GM18870 (cell line): ENCODE results near the gene SPTBN5.

Experiments
- ATAC-seq: cut with Tn5 transposase; IDR thresholded peaks from one replicate; pipeline ENCODE4 v1.9.1; 2021; ENCODE audit warnings: moderate library complexity; ENCODE audit not compliant: unreplicated experiment

SPTBN5 gene

DNA sequence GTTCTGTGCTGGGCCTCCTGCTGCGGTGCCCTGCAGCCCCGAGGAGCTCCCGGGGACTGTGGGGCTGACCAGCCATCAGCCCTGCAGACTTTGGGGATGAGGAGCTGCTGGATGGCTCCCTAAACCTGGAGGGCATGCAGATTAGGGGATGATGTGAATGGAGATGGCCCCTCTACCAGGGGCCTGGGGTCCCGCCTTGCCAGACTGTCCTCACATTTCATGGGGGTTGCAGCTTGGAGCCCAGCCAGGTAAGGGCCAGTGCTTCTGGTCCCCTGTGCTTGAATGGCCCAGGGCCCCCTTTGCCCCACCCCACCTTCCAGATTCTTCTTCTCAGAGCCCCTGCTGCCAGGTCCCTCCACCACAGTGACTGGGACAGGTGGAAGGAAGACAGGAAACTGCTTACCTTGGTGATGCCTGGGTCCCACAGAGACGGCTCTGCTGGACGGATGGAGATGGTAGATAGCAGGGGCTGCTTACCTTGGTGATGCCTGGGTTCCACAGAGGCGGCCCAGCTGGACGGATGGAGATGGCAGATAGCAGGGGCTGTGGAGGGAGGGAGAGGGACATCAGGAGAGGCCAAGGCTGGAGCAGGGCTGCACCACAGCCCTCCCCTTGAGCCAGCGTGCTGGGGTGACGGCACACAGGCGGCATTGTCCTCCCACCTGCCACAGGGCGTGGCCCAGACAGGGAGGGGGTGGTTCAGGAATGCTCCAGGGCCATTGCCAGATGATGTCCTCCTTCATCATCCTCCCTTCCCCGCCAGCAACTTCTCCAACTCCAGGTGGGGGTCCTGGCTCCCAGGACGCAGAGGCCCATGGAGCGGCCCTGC is at the start of gene SPTBN5:
TSS of gene SPTBN5 (minus strand) at position 632 of the 829 bp plus-strand sequence. CDS start at position 76, 556 bp downstream.
- ATAC-seq, result no peak

DNA sequence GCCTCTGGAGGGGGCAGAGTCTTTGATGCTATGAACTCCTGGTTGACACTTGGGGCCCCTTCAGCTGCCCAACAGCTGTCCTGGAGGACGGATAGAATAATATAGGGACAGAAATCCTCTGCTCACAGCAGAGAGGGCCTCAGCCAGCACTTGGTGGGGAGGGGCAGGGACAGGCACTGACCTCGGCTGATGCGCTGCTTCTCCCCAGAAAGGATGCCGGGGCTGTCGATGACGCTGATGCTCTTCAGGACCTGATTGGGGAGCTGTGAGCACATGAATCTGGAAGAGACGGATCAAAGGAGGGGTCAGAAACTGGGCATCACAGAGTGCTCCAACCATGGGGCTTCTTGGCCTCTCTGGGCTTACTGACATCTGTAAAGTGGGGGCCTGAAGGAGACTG is 49.0 kb upstream of the SPTBN5 start:
- no peak for ATAC-seq

DNA sequence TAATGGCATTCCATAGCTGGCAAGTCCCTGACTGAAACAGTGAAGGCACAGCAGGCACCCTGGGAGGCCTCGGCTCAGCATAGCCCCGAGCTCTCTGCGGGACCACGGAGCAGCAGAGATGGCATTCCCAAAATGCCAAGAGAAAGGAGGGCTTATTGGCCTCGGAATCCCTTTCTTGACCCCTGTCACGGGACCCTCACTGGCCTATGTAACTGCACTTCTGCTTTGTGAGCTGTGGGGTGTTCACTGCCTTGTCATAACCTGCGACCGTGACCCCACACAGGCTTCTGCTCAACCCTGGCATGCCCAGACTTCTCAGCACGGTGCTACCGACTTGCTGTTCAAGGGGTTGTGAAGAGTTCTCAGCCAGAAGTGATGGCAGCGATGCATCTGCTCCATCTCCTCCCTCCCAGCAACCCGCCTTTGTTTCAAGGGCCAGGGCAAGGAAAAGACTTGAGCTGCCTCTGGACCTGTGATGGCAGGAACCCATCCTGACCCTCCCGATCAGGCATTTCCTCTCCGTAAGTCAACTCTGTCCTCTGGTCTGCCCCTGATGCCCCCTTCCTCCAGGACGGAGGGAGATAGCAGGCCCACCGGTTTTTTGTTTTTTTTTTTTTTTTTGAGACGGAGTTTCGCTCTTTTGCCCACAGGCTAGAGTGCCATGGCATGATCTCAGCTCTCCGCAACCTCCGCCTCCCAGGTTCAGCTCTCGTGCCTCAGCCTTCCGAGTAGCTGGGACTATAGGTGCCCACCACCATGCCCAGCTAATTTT is 48.0 kb upstream of the SPTBN5 start:
- ATAC-seq, result no peak

DNA sequence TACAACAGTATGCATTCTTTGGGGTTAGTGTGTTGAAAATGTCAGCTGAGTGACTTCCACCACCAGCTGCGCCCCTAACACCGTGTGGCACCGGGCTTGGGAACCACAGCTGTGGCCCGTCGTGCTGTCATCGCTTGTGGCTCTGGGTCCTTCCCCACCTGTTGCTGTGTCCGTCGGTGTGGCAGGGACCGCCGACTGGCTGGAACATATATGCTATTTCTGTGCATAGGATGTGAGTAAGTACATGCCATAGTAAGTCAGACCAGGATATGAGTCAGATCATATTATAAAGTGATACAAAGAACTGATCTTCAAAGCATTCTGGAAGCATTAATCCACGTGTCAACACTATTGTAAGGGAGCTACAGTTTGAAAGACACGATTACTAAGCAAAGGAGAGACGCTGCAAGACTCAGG is 46.6 kb upstream of the SPTBN5 start:
- no peak for ATAC-seq

DNA sequence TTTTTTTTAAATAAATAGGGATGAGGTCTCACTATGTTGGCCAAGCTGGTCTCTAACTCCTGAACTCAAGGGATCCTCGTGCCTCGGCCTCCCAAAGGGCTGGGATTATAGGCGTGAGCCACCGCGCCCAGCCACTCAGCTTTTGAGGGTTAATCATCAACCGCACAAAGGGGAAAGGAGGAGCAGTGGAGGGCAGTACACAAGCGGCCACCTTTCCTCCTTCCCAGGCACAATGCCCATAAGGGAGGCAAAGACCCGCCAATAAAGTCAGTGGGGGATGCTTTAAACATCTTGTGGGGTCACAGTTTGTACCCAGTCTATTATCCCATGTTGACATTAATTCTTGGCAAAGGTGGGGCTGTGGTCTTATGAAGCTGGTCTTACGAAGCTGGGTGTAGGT is 46.1 kb upstream of the SPTBN5 start:
- no peak for ATAC-seq

DNA sequence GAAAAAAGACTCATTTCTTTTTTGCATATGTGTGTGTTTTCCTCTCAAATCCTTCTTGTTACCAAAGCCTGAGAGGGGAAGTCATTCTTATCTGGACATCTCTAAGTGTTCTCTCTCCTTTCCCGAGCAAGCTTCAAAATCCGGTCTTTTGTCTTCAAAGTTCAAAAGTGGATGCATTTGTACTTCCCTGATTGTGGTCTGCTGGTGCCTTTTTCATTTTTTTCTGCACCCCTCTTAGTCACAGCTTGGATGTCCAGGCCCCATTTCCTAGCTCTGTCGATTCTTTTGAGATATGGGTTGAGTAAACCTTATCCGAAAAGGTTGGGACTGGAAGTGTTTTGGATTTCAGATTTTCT is 43.7 kb upstream of the SPTBN5 start:
- no peak for ATAC-seq

DNA sequence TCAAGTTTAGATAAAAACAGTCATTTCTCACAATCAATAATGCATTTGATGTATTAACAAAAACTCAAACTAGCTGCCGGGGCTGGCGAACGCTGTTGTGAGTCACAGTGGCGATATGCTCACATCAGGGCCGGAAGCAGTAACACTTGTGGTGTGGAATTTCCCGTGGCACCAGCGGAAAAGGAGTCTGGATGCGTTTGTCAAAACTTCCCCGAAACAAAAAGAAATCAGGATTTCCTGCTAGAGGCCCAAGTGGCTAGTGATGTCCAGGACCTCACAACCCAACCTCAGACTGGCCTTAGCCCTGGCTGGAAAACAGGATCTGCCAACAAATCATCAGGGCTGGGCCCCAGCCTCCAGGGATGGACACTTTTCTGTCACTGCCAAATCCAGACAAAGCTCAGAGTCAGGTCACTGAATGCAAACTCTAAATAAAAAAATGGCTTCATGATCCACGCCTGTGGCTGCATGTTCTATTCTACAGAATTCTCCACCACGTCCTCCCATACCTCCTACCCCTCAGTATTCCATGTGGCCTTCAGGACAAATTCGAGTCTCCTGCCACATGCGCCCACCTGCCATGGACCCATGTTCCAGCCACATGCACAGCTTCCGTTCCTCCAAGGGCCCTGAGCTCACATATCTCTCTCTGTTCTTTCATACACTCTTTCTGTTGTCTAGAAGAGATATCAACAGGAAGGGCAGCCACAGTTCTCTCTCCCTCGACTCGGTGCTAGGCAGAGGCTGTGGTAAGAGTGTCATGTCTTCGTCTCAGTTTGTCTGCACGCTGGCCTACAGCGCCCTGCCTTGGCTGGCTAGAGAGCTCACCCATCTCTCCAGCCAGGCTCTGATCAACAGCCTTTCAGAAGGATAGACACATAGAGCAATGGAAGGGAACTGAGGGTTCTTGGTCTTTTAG is 43.1 kb upstream of the SPTBN5 start:
- ATAC-seq, result no peak

DNA sequence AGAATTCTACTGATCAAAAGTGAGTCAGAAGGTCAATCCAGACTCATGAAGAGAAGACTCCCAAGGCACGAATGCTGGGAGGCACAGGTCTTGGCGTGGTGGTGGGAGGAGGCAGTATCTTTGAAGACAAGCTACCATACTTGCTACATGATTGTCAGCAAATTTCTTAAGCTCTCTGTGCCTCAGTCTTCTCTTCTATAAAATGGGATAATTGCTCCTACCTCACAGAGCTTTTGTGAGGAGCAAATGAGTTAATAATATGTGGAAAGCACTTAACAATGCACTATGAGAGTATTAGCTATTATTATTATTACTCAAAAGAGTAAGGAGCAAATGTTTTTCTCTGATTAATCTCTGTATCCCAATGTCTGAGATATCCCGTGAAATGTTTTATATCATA is 42.3 kb upstream of the SPTBN5 start:
- no peak for ATAC-seq

DNA sequence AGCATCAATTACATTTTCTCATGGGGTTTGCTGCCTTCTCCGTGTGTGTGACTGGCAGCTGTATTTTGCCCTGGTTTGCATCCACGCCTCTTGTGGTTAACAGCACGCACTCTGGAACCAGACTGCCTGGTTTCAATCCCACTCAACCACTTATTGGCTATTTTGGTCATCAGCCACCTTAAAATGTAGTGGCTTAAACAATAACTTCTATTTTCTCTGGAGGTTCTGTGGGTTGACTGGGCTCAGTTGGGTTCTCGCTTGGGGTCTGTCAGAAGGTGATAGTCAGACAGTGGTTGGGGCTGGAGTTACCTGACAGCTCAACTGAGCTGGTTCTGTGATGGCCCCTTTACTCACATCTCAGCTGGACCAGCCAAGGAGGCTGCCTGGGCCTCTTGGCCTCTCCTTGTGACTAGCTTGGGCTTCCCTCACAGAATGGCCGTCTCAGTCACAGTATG is 41.7 kb upstream of the SPTBN5 start:
- no peak for ATAC-seq

DNA sequence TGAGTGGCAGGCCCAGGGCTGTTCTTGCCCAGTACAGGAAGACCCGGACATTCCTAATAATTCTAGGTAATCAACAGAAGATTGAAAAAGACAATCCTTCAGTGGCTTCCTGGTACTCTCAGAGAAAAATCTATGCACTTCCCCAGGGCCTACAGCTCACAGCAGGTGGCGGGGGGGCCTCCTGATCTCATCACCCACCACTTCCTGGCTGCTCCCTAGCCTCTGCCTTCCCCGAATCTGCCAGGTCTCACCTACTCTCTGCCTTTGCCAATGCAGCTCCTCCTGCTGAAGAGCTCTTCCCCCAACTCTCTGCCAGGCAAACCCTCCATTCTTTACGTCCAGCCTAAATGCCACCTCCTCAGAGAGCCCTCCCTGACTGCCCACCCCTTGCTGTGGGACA is 41.0 kb upstream of the SPTBN5 start:
- ATAC-seq, result no peak

DNA sequence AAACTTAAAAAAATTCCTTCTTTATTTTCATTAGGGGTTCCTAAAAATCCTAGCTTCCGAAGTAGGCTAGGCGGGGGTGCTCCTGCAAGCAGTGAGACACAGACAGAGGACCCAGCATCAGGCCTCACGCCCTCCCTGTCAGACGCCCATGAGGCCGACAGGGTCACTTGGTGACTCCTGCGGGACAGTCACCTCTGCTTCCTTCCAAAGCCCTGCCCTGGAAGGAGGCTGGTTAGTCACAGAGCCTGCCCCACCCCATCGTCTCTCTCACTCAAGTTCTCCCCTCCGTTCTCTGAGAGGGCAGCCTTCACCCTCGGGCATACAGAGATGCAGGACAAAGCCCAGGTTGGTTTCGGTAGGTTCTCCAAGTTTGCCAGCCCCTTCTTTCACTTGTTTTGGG is 39.9 kb upstream of the SPTBN5 start:
- ATAC-seq, result no peak

DNA sequence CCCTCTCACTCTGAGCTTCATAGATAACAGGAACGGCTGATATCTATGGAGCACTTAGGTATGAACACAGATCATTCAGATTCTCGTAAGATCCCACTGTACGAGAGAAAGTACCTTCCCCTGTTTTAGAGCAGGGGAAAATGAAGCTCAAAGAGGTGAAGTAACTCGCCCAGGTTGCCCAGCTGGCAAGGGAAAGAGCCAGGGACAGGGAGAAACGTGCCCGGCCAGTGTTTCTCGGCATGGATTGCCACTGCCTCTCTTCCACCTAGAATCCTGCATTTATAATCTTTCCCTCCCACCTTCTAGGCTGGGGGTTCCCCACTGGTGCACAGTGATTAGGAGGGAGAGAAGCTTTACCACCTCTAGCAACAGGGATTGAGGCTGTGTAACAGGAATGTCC is 39.5 kb upstream of the SPTBN5 start:
- ATAC-seq, result no peak

DNA sequence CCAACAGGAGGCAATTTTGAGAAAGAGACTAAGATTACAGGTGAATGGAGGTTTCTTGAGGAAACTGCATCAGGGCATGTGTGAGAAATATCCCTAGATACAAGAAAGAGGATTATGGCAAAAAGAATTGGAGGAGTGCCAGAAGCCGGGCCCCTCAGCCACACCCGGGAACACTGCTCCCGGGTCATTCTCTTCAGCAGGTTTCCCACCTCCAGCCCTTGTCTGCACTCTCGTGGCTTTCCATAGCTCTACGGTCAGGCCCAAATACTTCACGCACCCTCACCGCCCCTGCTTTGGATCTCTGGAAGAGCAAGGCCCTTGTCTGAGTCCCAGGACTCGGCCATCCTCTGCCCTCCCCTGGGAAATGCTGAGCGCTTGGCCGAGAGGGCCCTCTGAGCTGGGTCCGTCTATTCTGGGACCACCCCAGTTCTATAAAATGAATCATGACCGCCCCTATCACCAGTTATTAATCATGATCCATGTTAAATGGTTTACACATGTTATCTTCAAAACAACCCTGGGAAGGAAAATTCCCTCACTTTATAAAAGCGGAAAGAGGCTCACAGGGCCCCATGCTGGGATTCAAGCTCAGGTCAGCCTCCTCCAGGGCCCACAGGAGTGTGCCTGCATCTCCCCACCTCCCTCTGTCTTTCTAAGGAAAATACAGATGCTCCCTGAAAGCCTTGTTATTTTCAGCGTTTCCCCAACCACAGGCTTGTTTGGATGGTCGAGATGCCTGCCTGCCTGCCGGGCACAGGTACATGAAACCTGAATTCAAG is 38.8 kb upstream of the SPTBN5 start:
- ATAC-seq, result no peak

DNA sequence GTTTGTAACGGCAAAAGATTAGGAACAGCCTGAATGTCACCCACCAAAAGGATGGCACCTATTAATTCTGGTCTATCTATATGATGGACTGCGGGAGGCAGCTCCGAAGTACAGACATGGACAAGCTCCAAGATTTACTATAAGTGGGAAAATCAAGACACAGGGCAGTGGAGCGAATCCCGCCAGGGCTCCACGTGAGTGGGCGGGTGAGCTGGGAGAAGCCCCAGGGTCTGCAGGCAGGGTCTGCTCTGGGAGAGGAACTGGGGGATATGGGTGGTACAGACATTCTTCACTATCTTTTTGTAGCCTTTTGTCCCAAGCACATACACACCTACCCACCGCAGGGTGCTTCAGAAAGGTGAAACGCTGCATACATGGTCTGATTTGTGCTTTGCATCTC is 38.2 kb upstream of the SPTBN5 start:
- ATAC-seq, result no peak

DNA sequence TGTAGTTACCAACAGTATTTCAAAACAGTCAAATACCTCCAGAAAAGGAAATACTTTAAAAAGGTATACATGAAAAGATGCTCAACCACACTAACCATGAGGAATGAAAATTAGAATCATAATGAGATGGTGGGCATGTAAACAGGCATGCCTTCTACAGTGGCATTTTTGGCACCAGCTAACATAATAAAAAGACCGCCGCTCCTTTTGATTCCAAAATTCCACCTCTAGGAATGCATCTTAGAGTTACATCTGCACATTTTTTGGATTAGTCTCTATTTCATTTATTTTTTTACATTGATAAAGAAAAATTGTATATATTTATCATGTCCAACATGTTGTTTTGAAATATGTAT is 37.0 kb upstream of the SPTBN5 start:
- no peak for ATAC-seq

DNA sequence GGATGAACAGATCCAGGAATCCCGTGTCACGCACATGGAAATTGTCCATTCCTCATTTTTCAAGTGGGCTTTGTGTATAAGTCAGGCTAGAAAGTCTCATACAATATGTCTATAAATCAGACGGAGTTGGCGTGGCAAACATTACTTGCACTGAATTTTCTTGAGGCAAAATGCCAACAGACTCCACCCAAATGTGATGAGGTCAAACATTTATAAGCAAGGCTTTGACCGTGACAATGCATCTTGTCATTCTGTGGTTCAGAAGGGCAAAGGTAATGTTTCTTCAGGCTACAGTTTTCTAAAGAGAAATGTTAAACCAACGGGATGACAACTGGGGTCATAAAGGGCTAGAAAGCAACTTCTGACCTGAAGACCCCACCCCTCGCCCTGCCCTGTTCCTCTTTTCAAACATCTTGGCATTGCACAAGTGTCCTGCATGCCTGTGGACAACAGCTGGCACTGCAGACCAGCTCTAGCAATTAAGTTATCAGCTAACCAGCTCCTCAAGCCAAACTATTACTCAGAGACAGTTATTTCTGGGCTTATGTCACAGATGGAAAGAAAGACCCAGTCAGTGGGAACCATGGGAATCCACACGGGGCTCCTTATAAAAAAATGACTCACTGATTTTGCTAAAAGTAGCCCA is 36.5 kb upstream of the SPTBN5 start:
- ATAC-seq, result no peak

DNA sequence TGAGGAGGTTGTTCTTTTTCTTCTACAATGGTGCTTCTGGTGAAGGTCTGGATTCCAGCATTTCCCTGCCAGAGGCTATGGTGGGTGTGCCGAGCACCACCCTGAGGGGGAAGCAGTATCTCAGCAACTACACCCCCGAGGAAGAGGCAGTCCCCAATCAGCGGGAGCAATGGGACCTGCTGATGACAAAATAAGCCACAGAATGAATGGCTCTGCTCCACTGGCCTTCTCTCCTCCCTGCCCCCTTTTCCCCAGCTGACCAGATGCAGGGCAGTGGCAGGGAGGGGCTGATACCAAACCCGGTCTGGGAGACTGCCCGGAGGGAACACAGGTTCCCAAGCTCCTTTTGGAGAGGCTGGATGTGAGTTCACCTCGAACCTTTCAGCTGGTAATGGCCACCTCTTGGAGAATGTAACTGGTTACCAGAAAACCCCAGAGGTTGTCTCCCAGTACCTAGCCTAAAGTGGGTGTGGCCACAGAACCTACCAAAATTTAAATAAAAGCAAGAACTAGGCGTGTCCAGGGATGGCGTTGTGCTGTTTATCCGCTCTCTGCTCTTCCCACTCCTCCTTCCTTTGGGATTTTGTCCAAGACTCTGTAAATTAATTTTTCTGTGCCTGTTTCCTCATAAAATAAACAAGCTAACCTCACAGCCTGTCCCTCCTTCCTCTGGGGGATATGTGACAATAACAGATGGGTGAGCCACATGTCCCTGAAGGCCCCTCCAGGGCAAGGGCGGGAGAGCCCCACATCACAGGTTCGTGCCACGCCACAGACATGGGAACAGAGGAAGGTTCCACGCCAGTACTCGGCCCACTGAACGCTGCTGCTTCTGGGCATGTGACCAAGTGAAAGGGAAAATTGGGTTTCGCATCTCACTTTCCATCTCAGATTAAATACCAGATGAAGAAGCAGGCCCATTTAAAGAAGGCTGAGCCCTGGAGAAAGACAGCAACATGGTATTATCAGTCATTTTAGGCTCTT is 35.1 kb upstream of the SPTBN5 start:
- ATAC-seq, result no peak

DNA sequence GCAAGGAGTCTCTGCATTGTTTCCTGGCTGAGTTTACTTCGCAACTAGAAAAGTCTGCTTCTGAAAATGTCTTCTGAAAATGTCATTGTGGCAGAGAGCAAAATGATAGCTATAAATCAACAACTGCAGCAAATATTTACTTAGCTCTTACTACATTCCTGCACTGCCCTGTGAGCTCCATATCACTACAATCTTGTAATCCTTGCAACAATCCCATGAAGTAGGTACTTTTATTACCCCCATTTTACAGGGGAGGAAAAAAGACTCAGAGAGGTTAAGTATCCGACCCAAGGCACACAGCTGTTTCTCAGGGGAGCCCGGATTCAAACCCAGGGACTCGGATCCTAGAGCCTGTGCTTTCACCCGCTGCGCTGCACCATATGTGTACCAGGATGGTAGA is 34.2 kb upstream of the SPTBN5 start:
- no peak for ATAC-seq

DNA sequence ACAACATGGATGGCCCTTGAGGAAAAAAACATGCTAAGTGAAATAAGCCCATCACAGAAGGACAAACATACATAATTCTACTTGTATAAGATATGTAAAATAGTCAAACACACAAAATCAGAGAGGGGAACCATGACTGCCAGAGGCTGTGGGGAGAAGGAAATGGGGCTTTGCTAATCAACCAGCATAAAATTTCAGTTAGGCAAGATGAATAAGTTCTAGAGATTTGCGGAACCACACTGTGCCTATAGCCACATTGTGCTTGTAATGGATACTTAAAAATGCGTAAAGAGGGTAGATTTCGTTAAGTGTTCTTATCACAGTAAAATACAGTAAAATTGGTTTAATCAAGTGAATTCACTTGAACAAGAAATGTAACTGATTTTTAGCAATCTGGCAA is 33.7 kb upstream of the SPTBN5 start:
- ATAC-seq, result no peak
